ENCODE results near the gene ESYT2. TPM values are rescaled to one million over a fixed set of nuclear protein-coding genes. Genes with fewer than 3 reads are reported as not detected.

The ESYT2 gene
- total RNA-seq, 1 experiment from 2014 or later = 78.6 TPM

DNA sequence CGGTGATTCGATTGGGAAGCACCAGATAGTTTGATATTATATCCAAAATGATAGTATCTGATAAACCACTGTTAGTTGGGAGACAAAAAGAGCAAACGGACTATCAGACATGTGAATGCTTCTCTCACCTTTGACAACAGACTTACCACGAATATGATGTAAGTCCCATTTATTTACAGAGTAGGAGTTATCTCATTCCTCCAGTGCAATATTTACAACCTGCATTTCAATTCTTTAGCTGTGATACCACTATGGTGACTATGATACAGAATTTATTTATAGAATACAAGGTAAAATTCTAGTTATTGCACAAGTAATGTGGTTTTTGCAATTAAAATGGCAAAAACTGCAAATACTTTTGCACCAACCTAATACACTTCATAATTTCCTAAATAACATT lies 61.6 kb downstream of the ESYT2 start:
- no peak for DNase-seq (ENCODE audit: unreplicated experiment)
- Mint-ChIP-seq H3K36me3 (ENCODE audit: insufficient read depth, unreplicated experiment) (peaks cover 75% of the 10 kb centered on the region), H3K27ac (ENCODE audit: low read depth, unreplicated experiment) (no peak overlapping the region), H3K4me3 (ENCODE audit: unreplicated experiment) (no peak overlapping the region), H3K9me3 (ENCODE audit: unreplicated experiment) (no peaks in the 10 kb centered on the region), H3K27me3 (ENCODE audit: insufficient read depth, unreplicated experiment) (no peaks in the 10 kb centered on the region), H3K4me1 (ENCODE audit: insufficient read depth, unreplicated experiment) (no peaks in the 10 kb centered on the region)
- intact Hi-C loops (cut with micrococcal nuclease) = no loop called here
- BruUV-seq (replicated peaks) = no TSS peak
- TF ChIP-seq, protein P1, sequence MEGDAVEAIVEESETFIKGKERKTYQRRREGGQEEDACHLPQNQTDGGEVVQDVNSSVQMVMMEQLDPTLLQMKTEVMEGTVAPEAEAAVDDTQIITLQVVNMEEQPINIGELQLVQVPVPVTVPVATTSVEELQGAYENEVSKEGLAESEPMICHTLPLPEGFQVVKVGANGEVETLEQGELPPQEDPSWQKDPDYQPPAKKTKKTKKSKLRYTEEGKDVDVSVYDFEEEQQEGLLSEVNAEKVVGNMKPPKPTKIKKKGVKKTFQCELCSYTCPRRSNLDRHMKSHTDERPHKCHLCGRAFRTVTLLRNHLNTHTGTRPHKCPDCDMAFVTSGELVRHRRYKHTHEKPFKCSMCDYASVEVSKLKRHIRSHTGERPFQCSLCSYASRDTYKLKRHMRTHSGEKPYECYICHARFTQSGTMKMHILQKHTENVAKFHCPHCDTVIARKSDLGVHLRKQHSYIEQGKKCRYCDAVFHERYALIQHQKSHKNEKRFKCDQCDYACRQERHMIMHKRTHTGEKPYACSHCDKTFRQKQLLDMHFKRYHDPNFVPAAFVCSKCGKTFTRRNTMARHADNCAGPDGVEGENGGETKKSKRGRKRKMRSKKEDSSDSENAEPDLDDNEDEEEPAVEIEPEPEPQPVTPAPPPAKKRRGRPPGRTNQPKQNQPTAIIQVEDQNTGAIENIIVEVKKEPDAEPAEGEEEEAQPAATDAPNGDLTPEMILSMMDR (IDR thresholded peaks at IDR 0.05; ENCODE audit: unreplicated experiment) = no peak
- ChIA-PET CTCF (interaction anchor here (2.3 kb wide), 1 partner anchor 209 kb away, joined by 5 read pairs; no protein-coding TSS in a partner anchor), POLR2A (interaction anchor here (0.7 to 1.3 kb wide), 2 partner anchors 14 to 15 kb away, joined by 3 to 4 read pairs; no protein-coding TSS in a partner anchor)

DNA sequence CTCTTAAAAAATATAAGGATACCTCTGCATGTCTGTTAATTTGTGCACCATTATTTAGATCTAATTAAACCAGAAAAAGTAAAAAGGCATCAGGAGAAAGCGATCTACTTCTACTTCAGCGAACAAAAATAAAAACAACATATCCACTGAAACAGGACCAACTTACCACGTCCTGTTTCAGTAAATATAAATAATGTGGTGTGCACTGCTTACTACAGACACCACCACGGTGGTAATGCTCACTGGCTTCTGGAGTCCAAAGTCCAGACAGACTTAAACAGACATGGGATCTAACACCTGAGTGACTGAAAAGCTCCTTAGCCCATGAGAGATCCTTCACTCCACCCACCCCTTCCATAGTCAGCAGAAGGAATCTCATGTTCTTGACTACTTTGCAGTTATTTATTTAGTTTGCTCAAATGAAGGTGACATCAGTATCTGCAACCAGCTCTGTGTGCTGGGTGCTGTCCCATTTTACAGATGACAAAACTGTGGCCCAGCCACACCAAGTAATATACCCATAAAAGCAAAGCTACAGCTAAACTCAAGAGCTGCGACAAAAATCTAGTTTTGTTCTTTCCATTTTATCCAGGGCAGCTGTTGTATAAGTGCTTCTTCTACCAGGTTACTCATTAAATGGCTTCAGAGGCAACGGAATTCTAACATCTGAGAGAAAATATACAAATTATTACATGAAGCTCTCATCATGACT lies 62.6 kb downstream of the ESYT2 start:
- Mint-ChIP-seq H3K9me3 (ENCODE audit: unreplicated experiment) (no peaks in the 10 kb centered on the region), H3K4me1 (ENCODE audit: insufficient read depth, unreplicated experiment) (no peaks in the 10 kb centered on the region), H3K27ac (ENCODE audit: low read depth, unreplicated experiment) (no peak overlapping the region), H3K4me3 (ENCODE audit: unreplicated experiment) (no peak overlapping the region), H3K27me3 (ENCODE audit: insufficient read depth, unreplicated experiment) (no peaks in the 10 kb centered on the region), H3K36me3 (ENCODE audit: insufficient read depth, unreplicated experiment) (peaks cover 73% of the 10 kb centered on the region)
- intact Hi-C loops (cut with micrococcal nuclease) = no loop called here
- CTCF ChIA-PET = interaction anchor here (2.3 kb wide), 1 partner anchor 210 kb away, joined by 5 read pairs; no protein-coding TSS in a partner anchor
- POLR2A ChIA-PET = interaction anchor here (0.7 to 1.3 kb wide), 3 partner anchors 13 to 21 kb away, joined by 3 to 4 read pairs (median 4); no protein-coding TSS in a partner anchor
- BruUV-seq (replicated peaks) = no TSS peak
- no peak for DNase-seq (ENCODE audit: unreplicated experiment)
- TF ChIP-seq, protein P1 (IDR thresholded peaks at IDR 0.05; ENCODE audit: unreplicated experiment) = no peak

DNA sequence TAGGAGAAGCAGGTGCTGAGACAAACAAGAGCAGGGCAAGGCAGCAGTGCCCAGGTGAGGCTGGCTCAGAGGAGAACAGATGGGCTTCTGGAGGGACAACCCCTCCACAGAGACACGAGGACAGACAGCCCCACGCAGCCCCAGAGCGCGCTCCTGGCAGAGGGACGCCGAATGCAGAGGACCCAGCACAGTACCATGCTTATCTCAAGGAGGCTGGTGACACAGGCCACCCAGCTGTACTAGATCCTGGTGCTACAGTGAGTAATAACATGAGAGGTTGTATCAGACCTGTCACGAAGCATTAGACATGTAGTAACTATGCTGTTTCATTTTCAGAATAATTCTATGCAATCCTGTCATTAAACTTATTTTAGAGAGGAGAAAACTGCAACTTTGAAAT lies 64.3 kb downstream of the ESYT2 start:
- intact Hi-C loops (cut with micrococcal nuclease) = no loop called here
- H3K27me3 Mint-ChIP-seq (ENCODE audit: insufficient read depth, unreplicated experiment) = no peaks in the 10 kb centered on the region
- TF ChIP-seq, protein P1 (IDR thresholded peaks at IDR 0.05; ENCODE audit: unreplicated experiment) = no peak
- H3K27ac Mint-ChIP-seq (ENCODE audit: low read depth, unreplicated experiment) = no peak overlapping the region
- no peaks in the 10 kb centered on the region for H3K9me3 Mint-ChIP-seq (ENCODE audit: unreplicated experiment)
- H3K4me3 Mint-ChIP-seq (ENCODE audit: unreplicated experiment) = no peak overlapping the region
- no peaks in the 10 kb centered on the region for H3K4me1 Mint-ChIP-seq (ENCODE audit: insufficient read depth, unreplicated experiment)
- no TSS peak for BruUV-seq (replicated peaks)
- ChIA-PET POLR2A (interaction anchor here (1.0 kb wide), 1 partner anchor 10 kb away, joined by 4 read pairs; no protein-coding TSS in a partner anchor), CTCF (interaction anchor here (0.6 kb wide), 1 partner anchor 34 kb away, joined by 3 read pairs; no protein-coding TSS in a partner anchor)
- peaks cover 82% of the 10 kb centered on the region for H3K36me3 Mint-ChIP-seq (ENCODE audit: insufficient read depth, unreplicated experiment)
- no peak for DNase-seq (ENCODE audit: unreplicated experiment)

DNA sequence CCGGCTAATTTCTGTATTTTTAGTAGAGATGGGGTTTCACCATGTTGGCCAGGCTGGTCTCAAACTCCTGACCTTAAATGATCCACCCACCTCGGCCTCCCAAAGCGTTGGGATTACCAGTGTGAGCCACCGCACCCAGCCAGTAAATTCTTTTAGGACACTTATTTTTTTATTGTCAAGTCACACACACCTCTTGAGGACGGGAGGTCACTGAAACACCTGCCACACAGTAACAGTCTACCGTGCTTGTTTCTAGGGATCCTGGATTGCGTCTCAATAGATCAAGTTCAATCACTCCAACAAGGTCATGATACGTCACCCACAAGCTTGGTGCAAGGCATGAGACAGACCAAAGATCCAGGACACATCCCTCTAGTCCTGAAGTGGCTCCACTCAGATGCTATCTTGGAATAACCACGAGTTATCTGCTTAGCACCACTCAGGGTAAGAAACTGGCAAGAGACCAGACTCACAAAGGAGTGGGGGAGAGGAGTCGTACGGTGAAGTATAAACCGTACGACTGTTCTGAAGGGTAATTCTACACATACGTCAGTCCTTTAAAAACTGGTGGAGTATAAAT lies 65.8 kb downstream of the ESYT2 start:
- TF ChIP-seq, protein P1 (IDR thresholded peaks at IDR 0.05; ENCODE audit: unreplicated experiment) = no peak
- H3K9me3 Mint-ChIP-seq (ENCODE audit: unreplicated experiment) = no peaks in the 10 kb centered on the region
- no peak overlapping the region for H3K27ac Mint-ChIP-seq (ENCODE audit: low read depth, unreplicated experiment)
- H3K36me3 Mint-ChIP-seq (ENCODE audit: insufficient read depth, unreplicated experiment) = peaks cover 89% of the 10 kb centered on the region
- H3K27me3 Mint-ChIP-seq (ENCODE audit: insufficient read depth, unreplicated experiment) = no peaks in the 10 kb centered on the region
- POLR2A ChIA-PET = no interaction called here
- intact Hi-C loops (cut with micrococcal nuclease) = no loop called here
- H3K4me3 Mint-ChIP-seq (ENCODE audit: unreplicated experiment) = no peak overlapping the region
- no peak for DNase-seq (ENCODE audit: unreplicated experiment)
- no TSS peak for BruUV-seq (replicated peaks)
- H3K4me1 Mint-ChIP-seq (ENCODE audit: insufficient read depth, unreplicated experiment) = no peaks in the 10 kb centered on the region
- CTCF ChIA-PET = no interaction called here

Measured in MCF 10A (cell line).